Testis (tissue), 3 donors: Measurements from ENCODE around the gene ADCYAP1. TPM values are rescaled to one million over a fixed set of nuclear protein-coding genes. Genes with fewer than 3 reads are reported as not detected.
A peak's percentile ranks its signal among the peaks of the same experiment; 100 is the strongest.

Experiments used
- DNase-seq: peaks from one replicate; pipeline ENCODE4 v3.0.0-alpha.2; 2019
- H3K27ac ChIP-seq, 2 donors: fragments of 200-600 bp; sonication (generic); one replicate each; pipeline ENCODE4 v1.5.1; 2019
- H3K27me3 ChIP-seq: fragments of 200-600 bp; sonication (generic); one replicate; pipeline ENCODE4 v1.5.1; 2019
- H3K36me3 ChIP-seq: fragments of 200-600 bp; sonication (generic); one replicate; pipeline ENCODE4 v1.5.1; 2017; ENCODE audit warnings: low read depth; ENCODE audit errors: missing control alignments
- H3K4me1 ChIP-seq: fragments of 200-600 bp; sonication (generic); one replicate; pipeline ENCODE4 v1.5.1; 2019
- H3K4me3 ChIP-seq, 2 donors: fragments of 200-600 bp; sonication (generic); one replicate each; pipeline ENCODE4 v1.5.1; 2017 to 2019
- H3K9me3 ChIP-seq: fragments of 200-600 bp; sonication (generic); one replicate; pipeline ENCODE4 v1.5.1; 2017
- CTCF ChIP-seq, 3 experiments: fragments of 450-650 bp in 2 of 3; fragments of 200-600 bp in 1 of 3; sonication (generic) in 1 of 3; IDR thresholded peaks; one replicate each; pipeline ENCODE4 v1.5.1; 2016 to 2019; ENCODE audit warnings: antibody characterized with exemption in 3 of 3, mild to moderate bottlenecking in 2 of 3, moderate library complexity in 1 of 3
- POLR2A ChIP-seq: fragments of 450-650 bp; IDR thresholded peaks from one replicate; pipeline ENCODE4 v1.6.1; 2017; ENCODE audit warnings: antibody characterized with exemption, mild to moderate bottlenecking, moderate library complexity
- WGBS, 2 donors: methylation state at CpG; one replicate each; pipeline ENCODE4 v1.1.5; 2018; 5-methylcytosine and 5-hydroxymethylcytosine counted together
- intact Hi-C: fragments of 100-400 bp; cut with DNase I; formaldehyde crosslinking; loops from one replicate; pipeline ENCODE4 v1.15.1; 2023; ENCODE audit warnings: low total_unique reads
- polyA plus RNA-seq: library from polyadenylated mRNA; stranded (reverse); fragments of 350-450 nt; fragmentation: Illumina TruSeq; extraction: RNeasy Lipid Tissue Mini Kit (QIAGEN cat#74804); gene quantifications from one replicate; pipeline ENCODE4 v1.2.3, GENCODE V29; 2014; ENCODE audit warnings: low read depth, low replicate concordance; ENCODE audit not compliant: insufficient read depth
- total RNA-seq, 2 donors: library from RNA; depleted of rRNA; stranded (reverse); fragments of >200 nt; gene quantifications; one replicate each; pipeline ENCODE4 v1.2.3, GENCODE V29; 2016

The ADCYAP1 gene
- total and polyA plus RNA-seq, 3 donors from 2014 or later: 3.1 to 10.1 (median 3.2) TPM

- TF ChIP-seq CTCF (IDR thresholded peaks at IDR 0.05) (no peak), POLR2A (no peak)
- no peaks in the 10 kb centered on the region for H3K36me3 ChIP-seq
- 2 to 3% methylated on average over 4 to 55 of the region's 55 CpGs for WGBS, 2 donors
- H3K4me1 ChIP-seq: peaks cover 33% of the 10 kb centered on the region
- DNase-seq: no peak
- no peaks in the 10 kb centered on the region for H3K27me3 ChIP-seq
- H3K4me3 ChIP-seq: peak overlapping the region; percentile 16 to 53
- intact Hi-C loops: no loop called here
- H3K9me3 ChIP-seq: no peaks in the 10 kb centered on the region
- H3K27ac ChIP-seq: no peak overlapping the region
These were observed 3.5 kb downstream of the ADCYAP1 start for GRCh38 chr18:907885-908757.

GRCh38 chr18:908758-909724, 4.4 kb downstream of the ADCYAP1 start:
- TF ChIP-seq POLR2A: no peak
- TF ChIP-seq CTCF (IDR thresholded peaks at IDR 0.05): no peak
- intact Hi-C loops: no loop called here
- H3K9me3 ChIP-seq: no peaks in the 10 kb centered on the region
- no peaks in the 10 kb centered on the region for H3K36me3 ChIP-seq
- WGBS, 2 donors: 3 to 6% methylated on average over 37 to 69 of the region's 69 CpGs
- no peaks in the 10 kb centered on the region for H3K27me3 ChIP-seq
- no peak overlapping the region for H3K27ac ChIP-seq
- DNase-seq: no peak
- peak overlapping the region; percentile 16 to 53 for H3K4me3 ChIP-seq
- H3K4me1 ChIP-seq: peaks cover 28% of the 10 kb centered on the region

- Histone ChIP-seq H3K4me1 (peaks cover 28% of the 10 kb centered on the region), H3K27ac (no peak overlapping the region), H3K36me3 (no peaks in the 10 kb centered on the region), H3K27me3 (no peaks in the 10 kb centered on the region), H3K9me3 (no peaks in the 10 kb centered on the region), H3K4me3 (no peak overlapping the region)
- no peak for DNase-seq
- 28 to 31% methylated on average over 5 of the region's 5 CpGs for WGBS, 2 donors
- TF ChIP-seq CTCF (IDR thresholded peaks at IDR 0.05): no peak
- TF ChIP-seq POLR2A: no peak
- intact Hi-C loops: no loop called here
These were observed 5.6 kb downstream of the ADCYAP1 start for GRCh38 chr18:910247-910646.

GRCh38 chr18:911025-911424, 6.4 kb downstream of the ADCYAP1 start:
- WGBS, 2 donors: 37 to 44% methylated on average over 2 of the region's 2 CpGs
- Histone ChIP-seq H3K4me3 (no peak overlapping the region), H3K36me3 (no peaks in the 10 kb centered on the region), H3K9me3 (no peaks in the 10 kb centered on the region), H3K4me1 (peaks cover 27% of the 10 kb centered on the region), H3K27ac (no peak overlapping the region), H3K27me3 (no peaks in the 10 kb centered on the region)
- intact Hi-C loops: no loop called here
- TF ChIP-seq CTCF (IDR thresholded peaks at IDR 0.05) (no peak), POLR2A (no peak)
- no peak for DNase-seq
